Measurements from ENCODE around the gene SCAMP3. TPM values are rescaled to one million over a fixed set of nuclear protein-coding genes. Genes with fewer than 3 reads are reported as not detected.

SCAMP3 gene
- total RNA-seq, 1 experiment from 2014 or later: 64.2 TPM

GRCh38 chr1:155241069-155241679 is 21.0 kb downstream of the SCAMP3 start (continued):
- TF ChIP-seq POLR2AphosphoS5 (IDR thresholded peaks at IDR 0.05; ENCODE audit: low read depth, low read length) (peak; percentile 60), SRF (IDR thresholded peaks at IDR 0.05; ENCODE audit: low read depth) (no peak), ELF1 (IDR thresholded peaks at IDR 0.05; ENCODE audit: borderline replicate concordance, low read depth) (no peak; the same call in 1 of the 2 replicates), CBX3 (IDR thresholded peaks at IDR 0.05; ENCODE audit: low read depth) (0 out of 2 replicates have a peak, but pooled peaks have one; percentile 46), EZH2phosphoT487 (IDR thresholded peaks at IDR 0.05; ENCODE audit: borderline replicate concordance) (no peak), JUND (IDR thresholded peaks at IDR 0.05) (peak; percentile 31)

GRCh38 chr1:155236451-155236850 is 25.7 kb downstream of the SCAMP3 start:
- intact Hi-C loops (cut with micrococcal nuclease): no loop called here
- H4K20me1 ChIP-seq (ENCODE audit: insufficient read depth): no peaks in the 10 kb centered on the region
- no peaks in the 10 kb centered on the region for H3K27me3 ChIP-seq (ENCODE audit: insufficient read depth, low read length)
- no peak overlapping the region for H3K4me2 ChIP-seq (ENCODE audit: low read length)
- ATAC-seq: no peak
- ChIA-PET POLR2A (no interaction called here), RAD21 (ENCODE audit: low non-redundant PET in 1 of 2, low total read pairs in 2 of 2, uncharacterized antibody in 2 of 2, unreplicated experiment in 2 of 2) (no interaction called here), CTCF (no interaction called here)
- no peaks in the 10 kb centered on the region for H3K79me2 ChIP-seq (ENCODE audit: insufficient read depth, low read length)
- BruUV-seq (replicated peaks): no TSS peak
- H2AFZ ChIP-seq (ENCODE audit: low read depth, low read length, poor library complexity, severe bottlenecking): no peak overlapping the region
- H3K36me3 ChIP-seq (ENCODE audit: control insufficient read depth in 1 of 2, insufficient read depth in 2 of 2, low read length in 2 of 2): no peaks in the 10 kb centered on the region
- peaks cover 3 to 8% of the 10 kb centered on the region in 2 experiments; a peak in 3 of 4 replicates for H3K4me1 ChIP-seq (ENCODE audit: control insufficient read depth in 1 of 2, insufficient read depth in 2 of 2, low read length in 2 of 2)
- H3K9me3 ChIP-seq (ENCODE audit: control insufficient read depth in 1 of 2, insufficient read depth in 1 of 2, low read depth in 1 of 2, low read length in 2 of 2): no peaks in the 10 kb centered on the region
- H3K4me3 ChIP-seq (replicated peaks in 1 of 2; ENCODE audit: low read depth in 1 of 2, low read length in 2 of 2): no peak overlapping the region
- H3K27ac ChIP-seq (ENCODE audit: low read depth, low read length): no peak overlapping the region
- no peaks in the 10 kb centered on the region for H3K9me2 ChIP-seq (ENCODE audit: insufficient read depth)
- H3K9ac ChIP-seq (ENCODE audit: low read length): no peak overlapping the region
- DNase-seq (ENCODE audit: low read depth, low spot score): no peak
- TF ChIP-seq POLR2AphosphoS5 (IDR thresholded peaks at IDR 0.05; ENCODE audit: low read depth, low read length) (no peak), REST (IDR thresholded peaks at IDR 0.05; ENCODE audit: low read depth) (no peak), SIN3A (IDR thresholded peaks at IDR 0.05; ENCODE audit: low read depth) (no peak), CTCF (IDR thresholded peaks at IDR 0.05 in 2 of 3, conservative IDR thresholded peaks at IDR 0.05 in 1 of 3; ENCODE audit: borderline replicate concordance in 1 of 3, insufficient read depth in 1 of 3, low read depth in 2 of 3, low read length in 2 of 3) (no peak), YY1 (IDR thresholded peaks at IDR 0.05; ENCODE audit: extremely low read depth, insufficient replicate concordance, low read depth, low read length) (no peak), EGR1 (IDR thresholded peaks at IDR 0.05; ENCODE audit: low read depth) (no peak), ATF3 (IDR thresholded peaks at IDR 0.05) (no peak), TCF7L2 (IDR thresholded peaks at IDR 0.05; ENCODE audit: borderline replicate concordance, extremely low read depth, insufficient read depth, insufficient read length) (no peak), POLR2A (IDR thresholded peaks at IDR 0.05; ENCODE audit: borderline replicate concordance, extremely low read depth, insufficient read depth, insufficient read length) (no peak), ZFX (IDR thresholded peaks at IDR 0.05) (no peak), EZH2phosphoT487 (IDR thresholded peaks at IDR 0.05; ENCODE audit: borderline replicate concordance) (no peak), SP1 (IDR thresholded peaks at IDR 0.05; ENCODE audit: low read depth) (no peak), CEBPB (IDR thresholded peaks at IDR 0.05; ENCODE audit: low read depth) (no peak), ZBTB33 (IDR thresholded peaks at IDR 0.05; ENCODE audit: extremely low read depth, insufficient replicate concordance, low read length) (no peak), JUND (IDR thresholded peaks at IDR 0.05) (no peak)
